Cardiac muscle cell (in vitro differentiated cells and primary cell): ENCODE measurements around the gene DENND5B. TPM values are rescaled to one million over a fixed set of nuclear protein-coding genes. Genes with fewer than 3 reads are reported as not detected.
"Not testable (repeated sequence)": the region's sequence is repeated elsewhere in the genome, so short reads cannot be mapped to it uniquely, and the experiment has no call there.

Source experiments
- DNase-seq, 2 donors: peaks; one replicate each; pipeline versions ENCODE4 v3.0.0 to v3.0.0-alpha.2; 2010 to 2017; ENCODE audit warnings: low read depth in 1 of 2, low spot score in 1 of 2
- H3K27ac ChIP-seq: fragments of 200-600 bp; sonication (generic); 2 replicates; pipeline ENCODE4 v1.5.1; 2016
- H3K27me3 ChIP-seq: fragments of 200-600 bp; sonication (generic); 2 replicates; pipeline ENCODE4 v1.6.0; 2016; ENCODE audit warnings: control low read depth
- H3K36me3 ChIP-seq: fragments of 200-600 bp; sonication (generic); 2 replicates; pipeline ENCODE4 v1.5.1; 2016; ENCODE audit warnings: control low read depth
- H3K4me1 ChIP-seq: fragments of 200-600 bp; sonication (generic); 2 replicates; pipeline ENCODE4 v1.8.1; 2017; ENCODE audit warnings: low read depth, mild to moderate bottlenecking, mixed run types
- H3K4me3 ChIP-seq: fragments of 200-600 bp; sonication (generic); 2 replicates; pipeline ENCODE4 v1.5.1; 2016; ENCODE audit warnings: mild to moderate bottlenecking
- H3K9me3 ChIP-seq: fragments of 200-600 bp; sonication (generic); 2 replicates; pipeline ENCODE4 v1.5.1; 2017; ENCODE audit warnings: low read depth, mild to moderate bottlenecking, control low read depth
- polyA plus RNA-seq: library from polyadenylated mRNA; unstranded; fragments of >200 nt; fragmentation: Nextera tagmentation; extraction: Ambion mirVana; gene quantifications from 2 replicates; pipeline ENCODE4 v1.2.1, GENCODE V29; 2016
- total RNA-seq: library from RNA; depleted of rRNA; stranded (reverse); fragments of >200 nt; gene quantifications from 2 replicates; pipeline ENCODE4 v1.2.3, GENCODE V29; 2016
- TF ChIP-seq, protein P1 (sequence below): IDR thresholded peaks from 2 replicates; pipeline ENCODE4 v1.5.1; 2012; ENCODE audit warnings: low read depth, mild to moderate bottlenecking, low read length

Gene DENND5B
- total and polyA plus RNA-seq, 2 experiments from 2014 or later = 40.4 to 121 TPM

DNA sequence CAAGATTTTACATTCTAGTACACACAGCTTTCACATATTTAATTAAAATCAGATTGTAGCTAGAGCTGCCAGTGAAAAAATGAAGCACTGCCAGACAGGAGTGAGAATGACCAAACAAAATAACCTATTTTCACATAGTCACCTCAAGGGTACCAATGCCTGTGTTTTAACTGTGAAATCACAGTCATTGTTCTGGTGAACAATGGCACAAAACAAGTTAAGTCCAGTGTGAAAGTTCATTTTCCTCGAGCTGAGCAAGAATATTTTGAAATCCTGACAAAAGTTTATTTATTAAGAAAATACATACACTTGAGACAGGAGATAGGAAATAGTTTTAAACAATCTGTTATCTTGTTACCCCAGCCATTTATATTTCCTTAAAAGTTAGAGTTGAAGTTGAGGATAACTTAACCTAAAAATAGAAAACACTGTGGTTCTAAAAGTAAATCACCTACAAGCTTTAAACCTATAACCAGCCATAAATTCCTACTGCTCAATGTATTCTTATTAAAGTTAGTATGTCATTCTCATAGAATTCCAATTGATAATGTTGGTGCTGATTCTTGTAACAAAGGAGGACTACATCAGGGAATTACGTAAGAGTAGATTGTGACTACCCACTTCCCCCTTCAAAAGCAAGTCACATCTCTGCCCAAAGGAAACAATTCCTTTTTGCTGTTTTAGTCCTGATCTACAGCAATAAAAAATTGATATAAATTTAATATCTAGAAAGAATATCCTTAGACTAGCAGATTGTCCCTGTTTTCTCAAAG lies 15.9 kb downstream of the DENND5B start:
- Histone ChIP-seq H3K27me3 (no peaks in the 10 kb centered on the region), H3K9me3 (no peaks in the 10 kb centered on the region), H3K4me1 (peaks cover 59% of the 10 kb centered on the region), H3K4me3 (no peak overlapping the region), H3K27ac (peak overlapping the region; percentile 94), H3K36me3 (no peaks in the 10 kb centered on the region)
- DNase-seq = peak in 1 of 2 donors; percentile 66
- TF ChIP-seq, protein P1, sequence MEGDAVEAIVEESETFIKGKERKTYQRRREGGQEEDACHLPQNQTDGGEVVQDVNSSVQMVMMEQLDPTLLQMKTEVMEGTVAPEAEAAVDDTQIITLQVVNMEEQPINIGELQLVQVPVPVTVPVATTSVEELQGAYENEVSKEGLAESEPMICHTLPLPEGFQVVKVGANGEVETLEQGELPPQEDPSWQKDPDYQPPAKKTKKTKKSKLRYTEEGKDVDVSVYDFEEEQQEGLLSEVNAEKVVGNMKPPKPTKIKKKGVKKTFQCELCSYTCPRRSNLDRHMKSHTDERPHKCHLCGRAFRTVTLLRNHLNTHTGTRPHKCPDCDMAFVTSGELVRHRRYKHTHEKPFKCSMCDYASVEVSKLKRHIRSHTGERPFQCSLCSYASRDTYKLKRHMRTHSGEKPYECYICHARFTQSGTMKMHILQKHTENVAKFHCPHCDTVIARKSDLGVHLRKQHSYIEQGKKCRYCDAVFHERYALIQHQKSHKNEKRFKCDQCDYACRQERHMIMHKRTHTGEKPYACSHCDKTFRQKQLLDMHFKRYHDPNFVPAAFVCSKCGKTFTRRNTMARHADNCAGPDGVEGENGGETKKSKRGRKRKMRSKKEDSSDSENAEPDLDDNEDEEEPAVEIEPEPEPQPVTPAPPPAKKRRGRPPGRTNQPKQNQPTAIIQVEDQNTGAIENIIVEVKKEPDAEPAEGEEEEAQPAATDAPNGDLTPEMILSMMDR = no peak

DNA sequence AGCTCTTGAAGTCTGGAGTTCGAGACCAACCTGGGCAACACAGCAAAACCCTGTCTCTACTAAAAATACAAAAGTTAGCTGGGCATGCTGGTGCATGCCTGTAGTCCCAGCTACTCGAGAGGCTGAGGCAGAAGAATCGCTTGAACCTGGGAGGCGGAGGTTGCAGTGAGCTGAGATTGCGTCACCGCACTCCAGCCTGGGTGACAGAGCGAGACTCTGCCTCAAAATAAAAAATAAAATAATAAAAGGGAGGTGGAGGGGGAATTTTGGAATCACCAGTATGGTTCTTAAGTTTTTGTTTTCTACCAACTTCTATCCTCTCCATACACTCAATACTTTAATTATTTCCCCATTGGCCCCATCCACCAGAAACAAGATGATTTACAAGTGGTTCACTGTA lies 16.6 kb downstream of the DENND5B start:
- H3K4me1 ChIP-seq = peaks cover 59% of the 10 kb centered on the region
- not testable (repeated sequence) for H3K27me3 ChIP-seq, H3K36me3 ChIP-seq, H3K4me3 ChIP-seq, DNase-seq, H3K9me3 ChIP-seq
- H3K27ac ChIP-seq = peak overlapping the region; percentile 94

DNA sequence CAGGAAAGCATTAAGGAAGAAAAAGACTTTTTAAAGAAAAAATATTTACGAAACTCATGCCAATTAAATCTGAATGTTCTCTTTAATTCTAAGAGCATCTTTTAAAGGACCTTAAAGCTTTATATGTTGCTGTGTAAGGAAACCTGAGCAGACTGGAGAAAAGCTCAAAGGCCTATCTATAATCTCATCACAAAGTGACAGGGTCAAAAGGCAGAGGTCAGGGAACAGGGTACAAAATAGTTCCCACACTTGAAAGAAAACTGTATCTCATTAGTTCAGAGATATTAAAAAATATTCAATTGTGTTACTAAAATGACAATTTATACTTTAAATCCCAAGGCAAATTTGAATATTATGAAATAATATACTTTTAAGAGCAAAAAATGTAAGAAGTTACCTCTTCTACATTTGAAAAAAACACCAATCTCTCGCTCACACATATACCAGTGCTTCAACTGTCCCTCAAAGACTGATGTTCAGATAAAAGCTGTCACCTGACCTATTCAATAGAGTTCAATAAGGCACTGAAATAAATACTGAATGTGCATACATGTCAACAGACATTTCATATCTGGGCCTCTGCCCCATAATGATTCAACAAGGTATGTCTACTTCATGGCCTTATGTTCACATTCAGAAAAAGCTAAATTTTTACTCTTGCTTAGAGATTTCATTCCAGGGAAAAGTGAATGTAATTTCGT lies 17.9 kb downstream of the DENND5B start:
- H3K36me3 ChIP-seq = no peaks in the 10 kb centered on the region
- H3K27me3 ChIP-seq = no peaks in the 10 kb centered on the region
- DNase-seq = no peak
- H3K4me1 ChIP-seq = peaks cover 58% of the 10 kb centered on the region
- no peak overlapping the region for H3K4me3 ChIP-seq
- TF ChIP-seq, protein P1 = no peak
- H3K27ac ChIP-seq = peak overlapping the region; percentile 94
- no peaks in the 10 kb centered on the region for H3K9me3 ChIP-seq

DNA sequence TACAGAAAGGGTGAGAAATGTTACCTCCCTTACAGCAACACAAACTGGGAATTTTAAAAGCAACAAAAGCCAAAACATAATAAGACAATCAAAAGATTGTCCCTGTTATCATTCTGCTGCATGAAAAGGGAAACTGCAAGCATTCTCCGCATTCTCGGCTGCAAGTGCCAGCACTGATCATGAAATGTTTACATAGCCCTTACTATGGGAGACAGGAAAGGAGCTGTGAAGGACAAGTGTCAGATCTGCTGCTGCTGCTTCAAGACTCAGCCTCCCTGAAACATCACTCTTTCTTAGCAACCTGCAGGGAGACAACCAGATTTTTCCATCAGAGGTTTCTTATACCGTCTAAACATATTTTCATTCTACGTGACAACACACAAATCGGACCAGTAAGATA lies 20.1 kb downstream of the DENND5B start:
- H3K27ac ChIP-seq = peak overlapping the region; percentile 94
- peak; percentile 37 to 40 for DNase-seq

DNA sequence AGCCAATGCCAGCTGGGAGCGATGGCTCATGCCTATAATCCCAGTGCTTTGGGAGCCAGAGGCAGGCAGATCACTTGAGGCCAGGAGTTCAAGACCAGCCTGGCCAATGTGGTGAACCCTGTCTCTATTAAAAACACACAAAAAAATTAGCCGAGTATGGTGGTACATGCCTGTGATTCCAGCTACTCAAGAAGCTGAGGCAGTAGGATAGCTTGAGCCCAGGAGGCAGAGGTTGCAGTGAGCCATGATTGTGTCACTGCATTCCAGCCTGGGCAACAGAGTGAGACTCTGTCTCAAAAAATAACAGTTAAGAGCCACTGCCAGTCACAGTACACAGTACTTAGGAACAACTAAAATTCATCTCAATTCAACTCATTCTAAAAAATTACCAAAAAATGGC lies 21.4 kb downstream of the DENND5B start:
- not testable (repeated sequence) for H3K9me3 ChIP-seq, H3K4me3 ChIP-seq, H3K27me3 ChIP-seq, H3K36me3 ChIP-seq, DNase-seq
- peak overlapping the region; percentile 52 for H3K27ac ChIP-seq
- H3K4me1 ChIP-seq = peaks cover 48% of the 10 kb centered on the region

More for the DNA sequence above, 20.1 kb downstream of the DENND5B start:
- Histone ChIP-seq H3K9me3 (no peaks in the 10 kb centered on the region), H3K4me1 (peaks cover 59% of the 10 kb centered on the region), H3K4me3 (peak overlapping the region; percentile 3), H3K36me3 (no peaks in the 10 kb centered on the region), H3K27me3 (no peaks in the 10 kb centered on the region)
- TF ChIP-seq, protein P1 = no peak

DNA sequence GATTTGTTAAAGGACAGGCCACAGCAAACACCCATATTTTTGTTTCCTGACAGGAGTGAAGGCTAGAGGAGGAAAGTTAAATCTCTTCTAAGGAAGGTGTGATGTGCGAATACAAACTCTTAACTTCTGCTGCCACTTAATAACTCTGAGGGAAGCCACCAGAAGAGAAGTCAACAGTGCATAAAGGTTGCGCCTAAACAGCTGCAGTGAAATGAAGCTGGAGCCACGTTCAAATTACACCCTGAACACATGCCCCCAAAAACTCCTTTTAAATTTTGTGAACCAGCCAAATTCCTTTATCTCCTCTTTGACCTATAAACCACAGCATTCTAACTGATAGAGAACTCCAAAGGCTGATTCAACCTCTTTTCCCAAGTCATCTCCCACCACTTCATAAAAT lies 22.4 kb downstream of the DENND5B start:
- H3K9me3 ChIP-seq = no peaks in the 10 kb centered on the region
- no peak overlapping the region for H3K4me3 ChIP-seq
- TF ChIP-seq, protein P1 = no peak
- no peaks in the 10 kb centered on the region for H3K27me3 ChIP-seq
- no peaks in the 10 kb centered on the region for H3K36me3 ChIP-seq
- peak overlapping the region; percentile 84 for H3K27ac ChIP-seq
- DNase-seq = no peak
- peaks cover 38% of the 10 kb centered on the region for H3K4me1 ChIP-seq
